Daoy (cell line): Measurements from ENCODE around the gene PCDH1. TPM values are rescaled to one million over a fixed set of nuclear protein-coding genes. Genes with fewer than 3 reads are reported as not detected.

ENCODE experiments used
- DNase-seq: peaks from one replicate; pipeline ENCODE4 v3.0.0-alpha.2; 2015; ENCODE audit warnings: low read depth
- total RNA-seq: library from RNA; depleted of rRNA; stranded (reverse); fragments of >200 nt; shearing (Covaris generic); gene quantifications from 2 replicates; pipeline ENCODE4 v1.2.3, GENCODE V29; 2014

The PCDH1 gene
- total RNA-seq, 1 experiment from 2014 or later = 2.7 TPM

GRCh38 chr5:141873933-141874261 lies 4.3 kb downstream of the PCDH1 start:
- DNase-seq = no peak

- no peak for DNase-seq
These were observed 5.5 kb downstream of the PCDH1 start for GRCh38 chr5:141872496-141873356.

- no peak for DNase-seq
These were observed 6.3 kb downstream of the PCDH1 start for GRCh38 chr5:141871870-141872269.

GRCh38 chr5:141870871-141871270 lies 7.3 kb downstream of the PCDH1 start:
- no peak for DNase-seq

- DNase-seq = no peak
These were observed 8.0 kb downstream of the PCDH1 start for GRCh38 chr5:141870228-141870627.

GRCh38 chr5:141869514-141869913 lies 8.7 kb downstream of the PCDH1 start:
- peak; percentile 30 for DNase-seq

GRCh38 chr5:141869040-141869439 lies 9.2 kb downstream of the PCDH1 start:
- DNase-seq = no peak

GRCh38 chr5:141868541-141868940 lies 9.7 kb downstream of the PCDH1 start:
- DNase-seq = no peak

- DNase-seq = no peak
These were observed 10.6 kb downstream of the PCDH1 start for GRCh38 chr5:141867651-141868050.

GRCh38 chr5:141867139-141867538 lies 11.1 kb downstream of the PCDH1 start:
- DNase-seq = no peak

GRCh38 chr5:141866096-141866495 lies 12.1 kb downstream of the PCDH1 start:
- DNase-seq = no peak

GRCh38 chr5:141865406-141865805 lies 12.8 kb downstream of the PCDH1 start:
- DNase-seq = no peak

GRCh38 chr5:141864371-141865370 lies 13.5 kb downstream of the PCDH1 start:
- DNase-seq = no peak

GRCh38 chr5:141863569-141864178 lies 14.5 kb downstream of the PCDH1 start:
- DNase-seq = no peak

- no peak for DNase-seq
These were observed 15.2 kb downstream of the PCDH1 start for GRCh38 chr5:141862936-141863543.

- no peak for DNase-seq
These were observed 17.0 kb downstream of the PCDH1 start for GRCh38 chr5:141861194-141861593.

GRCh38 chr5:141858079-141858765 lies 20.0 kb downstream of the PCDH1 start:
- DNase-seq = no peak

GRCh38 chr5:141857226-141857625 lies 21.0 kb downstream of the PCDH1 start:
- no peak for DNase-seq

GRCh38 chr5:141856037-141856790 lies 22.0 kb downstream of the PCDH1 start:
- DNase-seq = no peak

GRCh38 chr5:141855265-141856036 lies 22.8 kb downstream of the PCDH1 start:
- DNase-seq = no peak
